PC-9 (cell line): ENCODE data around the gene ALG6. TPM values are rescaled to one million over a fixed set of nuclear protein-coding genes. Genes with fewer than 3 reads are reported as not detected.

Source experiments
- BruUV-seq: library from RNA; stranded (reverse); fragments of 400-500 nt; replicated peaks from 2 replicates; lab custom pipeline; 2021; lab: Mats Ljungman, UMichigan
- CTCF ChIA-PET: fragments of 300-600 bp; sonication (Branson Sonifier 250); formaldehyde crosslinking; loops from one replicate; lab custom pipeline; 2022; ENCODE audit warnings: antibody characterized with exemption; lab: Charles Lee
- POLR2A ChIA-PET: fragments of 300-600 bp; sonication (Branson Sonifier 250); formaldehyde crosslinking; loops from one replicate; lab custom pipeline; 2022; ENCODE audit warnings: antibody characterized with exemption; ENCODE audit not compliant: unreplicated experiment; lab: Charles Lee
- DNase-seq, 2 experiments: peaks; one replicate each; pipeline versions ENCODE4 v3.0.0 to v3.0.0-alpha.2; 2015 to 2022; ENCODE audit warnings: mixed read lengths in 1 of 2
- H2AFZ ChIP-seq: fragments of 200-600 bp; sonication (generic); 2 replicates; pipeline ENCODE4 v1.8.1; 2017; ENCODE audit warnings: antibody characterized with exemption
- H3F3A ChIP-seq: fragments of 200-600 bp; sonication (generic); 2 replicates; pipeline ENCODE4 v1.8.1; 2017; ENCODE audit warnings: antibody characterized with exemption, mild to moderate bottlenecking, low read depth; ENCODE audit not compliant: insufficient read depth
- H3K27ac ChIP-seq: fragments of 200-600 bp; sonication (generic); 2 replicates; pipeline ENCODE4 v1.6.1; 2016; ENCODE audit warnings: mixed run types
- H3K27me3 ChIP-seq: fragments of 200-600 bp; sonication (generic); 2 replicates; pipeline ENCODE4 v1.6.1; 2016; ENCODE audit warnings: low read depth, mixed run types; ENCODE audit not compliant: insufficient read depth
- H3K36me3 ChIP-seq: fragments of 200-600 bp; sonication (generic); 2 replicates; pipeline ENCODE4 v1.6.1; 2016; ENCODE audit warnings: low read depth, mixed run types
- H3K4me1 ChIP-seq: fragments of 200-600 bp; sonication (generic); replicated peaks from 2 replicates; pipeline ENCODE4 v1.6.1; 2016; ENCODE audit warnings: mixed run types; ENCODE audit not compliant: insufficient read depth
- H3K4me2 ChIP-seq: fragments of 200-600 bp; sonication (generic); 2 replicates; pipeline ENCODE4 v1.6.1; 2017; ENCODE audit warnings: mixed run types
- H3K4me3 ChIP-seq: fragments of 200-600 bp; sonication (generic); 2 replicates; pipeline ENCODE4 v1.6.1; 2016; ENCODE audit warnings: mixed run types
- H3K79me2 ChIP-seq: fragments of 200-600 bp; sonication (generic); 2 replicates; pipeline ENCODE4 v1.6.1; 2017; ENCODE audit warnings: low read depth, mixed run types
- H3K9me2 ChIP-seq: fragments of 200-600 bp; sonication (generic); 2 replicates; pipeline ENCODE4 v1.8.1; 2017; ENCODE audit warnings: mild to moderate bottlenecking; ENCODE audit not compliant: insufficient read depth
- H3K9me3 ChIP-seq: fragments of 200-600 bp; sonication (generic); 2 replicates; pipeline ENCODE4 v1.8.1; 2016; ENCODE audit warnings: low read depth; ENCODE audit not compliant: insufficient read depth
- H4K20me1 ChIP-seq: fragments of 200-600 bp; sonication (generic); 2 replicates; pipeline ENCODE4 v1.8.1; 2017; ENCODE audit not compliant: insufficient read depth
- EZH2 ChIP-seq: fragments of 200-600 bp; sonication (generic); IDR thresholded peaks from 2 replicates; pipeline ENCODE4 v1.8.0; 2017; ENCODE audit warnings: antibody characterized with exemption, low read depth
- intact Hi-C: fragments of 100-400 bp; cut with micrococcal nuclease; formaldehyde crosslinking; loops from one replicate; pipeline ENCODE4 v1.10.0; 2022; ENCODE audit not compliant: unreplicated experiment
- total RNA-seq: library from RNA; stranded (reverse); gene quantifications from 2 replicates; pipeline ENCODE4 v1.2.3, GENCODE V29; 2021
- TF ChIP-seq, protein P1 (sequence below): fragments of 200-600 bp; sonication (generic); conservative IDR thresholded peaks from 2 replicates; pipeline ENCODE4 v1.6.1; 2017; ENCODE audit warnings: mixed run types, antibody characterized with exemption, mild to moderate bottlenecking, moderate library complexity

ALG6 gene
- total RNA-seq, 1 experiment from 2014 or later: 14.7 TPM

DNA sequence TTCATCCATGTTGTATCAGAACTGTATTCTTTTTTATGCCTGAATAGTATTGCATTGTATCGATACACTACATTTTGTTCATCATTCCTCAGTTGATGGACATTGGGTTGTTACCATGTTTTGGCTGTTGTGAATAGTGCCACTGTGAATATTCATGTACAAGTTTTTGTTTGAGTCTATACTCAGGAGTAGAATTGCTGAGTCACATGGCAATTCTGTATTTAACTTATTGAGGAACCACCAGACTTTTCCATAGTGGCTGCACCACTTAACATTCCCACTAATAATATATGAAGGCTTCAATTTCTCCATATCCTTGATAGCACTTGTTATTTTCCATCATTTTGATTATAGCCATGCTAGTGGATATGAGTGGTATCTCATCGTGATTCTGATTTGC, 56.2 kb downstream of the ALG6 start:
- no peak overlapping the region for H2AFZ ChIP-seq
- ChIA-PET CTCF (no interaction called here), POLR2A (no interaction called here)
- no peaks in the 10 kb centered on the region for H3K27me3 ChIP-seq
- BruUV-seq: no TSS peak
- no peak for TF ChIP-seq EZH2
- no peaks in the 10 kb centered on the region for H3F3A ChIP-seq
- no peaks in the 10 kb centered on the region for H3K9me3 ChIP-seq
- no peaks in the 10 kb centered on the region for H3K36me3 ChIP-seq
- no peaks in the 10 kb centered on the region for H3K4me1 ChIP-seq
- H3K9me2 ChIP-seq: no peaks in the 10 kb centered on the region
- no peak for DNase-seq
- H3K4me3 ChIP-seq: no peak overlapping the region
- H4K20me1 ChIP-seq: no peaks in the 10 kb centered on the region
- no peaks in the 10 kb centered on the region for H3K79me2 ChIP-seq
- no peak overlapping the region for H3K4me2 ChIP-seq
- H3K27ac ChIP-seq: no peak overlapping the region
- intact Hi-C loops: no loop called here

DNA sequence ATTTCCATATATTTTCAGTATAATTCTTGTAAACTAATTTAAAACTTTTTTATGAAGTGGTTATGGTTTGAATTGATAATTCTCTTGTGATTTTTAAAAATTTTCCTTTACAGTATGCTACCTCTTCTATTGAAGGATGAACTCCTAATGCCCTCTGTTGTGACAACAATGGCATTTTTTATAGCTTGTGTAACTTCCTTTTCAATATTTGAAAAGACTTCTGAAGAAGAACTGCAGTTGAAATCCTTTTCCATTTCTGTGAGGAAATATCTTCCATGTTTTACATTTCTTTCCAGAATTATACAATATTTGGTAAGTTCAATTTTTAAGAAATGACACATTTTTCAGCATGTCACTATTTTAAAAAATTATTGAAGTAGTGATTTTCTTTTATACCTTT, 61.4 kb downstream of the ALG6 start:
- no peaks in the 10 kb centered on the region for H3F3A ChIP-seq
- no TSS peak for BruUV-seq
- no peaks in the 10 kb centered on the region for H3K79me2 ChIP-seq
- H3K27ac ChIP-seq: no peak overlapping the region
- H2AFZ ChIP-seq: no peak overlapping the region
- no peaks in the 10 kb centered on the region for H3K27me3 ChIP-seq
- no peak overlapping the region for H3K4me2 ChIP-seq
- no peaks in the 10 kb centered on the region for H3K36me3 ChIP-seq
- no peak for DNase-seq
- no peaks in the 10 kb centered on the region for H3K4me1 ChIP-seq
- no peak overlapping the region for H3K4me3 ChIP-seq
- ChIA-PET CTCF (interaction anchor here (0.6 kb wide), 1 partner anchor 222 kb away, joined by 4 read pairs; no protein-coding TSS in a partner anchor), POLR2A (no interaction called here)
- H3K9me2 ChIP-seq: no peaks in the 10 kb centered on the region
- no peak for TF ChIP-seq EZH2
- TF ChIP-seq, protein P1, sequence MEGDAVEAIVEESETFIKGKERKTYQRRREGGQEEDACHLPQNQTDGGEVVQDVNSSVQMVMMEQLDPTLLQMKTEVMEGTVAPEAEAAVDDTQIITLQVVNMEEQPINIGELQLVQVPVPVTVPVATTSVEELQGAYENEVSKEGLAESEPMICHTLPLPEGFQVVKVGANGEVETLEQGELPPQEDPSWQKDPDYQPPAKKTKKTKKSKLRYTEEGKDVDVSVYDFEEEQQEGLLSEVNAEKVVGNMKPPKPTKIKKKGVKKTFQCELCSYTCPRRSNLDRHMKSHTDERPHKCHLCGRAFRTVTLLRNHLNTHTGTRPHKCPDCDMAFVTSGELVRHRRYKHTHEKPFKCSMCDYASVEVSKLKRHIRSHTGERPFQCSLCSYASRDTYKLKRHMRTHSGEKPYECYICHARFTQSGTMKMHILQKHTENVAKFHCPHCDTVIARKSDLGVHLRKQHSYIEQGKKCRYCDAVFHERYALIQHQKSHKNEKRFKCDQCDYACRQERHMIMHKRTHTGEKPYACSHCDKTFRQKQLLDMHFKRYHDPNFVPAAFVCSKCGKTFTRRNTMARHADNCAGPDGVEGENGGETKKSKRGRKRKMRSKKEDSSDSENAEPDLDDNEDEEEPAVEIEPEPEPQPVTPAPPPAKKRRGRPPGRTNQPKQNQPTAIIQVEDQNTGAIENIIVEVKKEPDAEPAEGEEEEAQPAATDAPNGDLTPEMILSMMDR: no peak
- intact Hi-C loops: no loop called here
- no peaks in the 10 kb centered on the region for H4K20me1 ChIP-seq
- H3K9me3 ChIP-seq: peaks cover 6% of the 10 kb centered on the region; the same call in 1 of the 2 replicates

DNA sequence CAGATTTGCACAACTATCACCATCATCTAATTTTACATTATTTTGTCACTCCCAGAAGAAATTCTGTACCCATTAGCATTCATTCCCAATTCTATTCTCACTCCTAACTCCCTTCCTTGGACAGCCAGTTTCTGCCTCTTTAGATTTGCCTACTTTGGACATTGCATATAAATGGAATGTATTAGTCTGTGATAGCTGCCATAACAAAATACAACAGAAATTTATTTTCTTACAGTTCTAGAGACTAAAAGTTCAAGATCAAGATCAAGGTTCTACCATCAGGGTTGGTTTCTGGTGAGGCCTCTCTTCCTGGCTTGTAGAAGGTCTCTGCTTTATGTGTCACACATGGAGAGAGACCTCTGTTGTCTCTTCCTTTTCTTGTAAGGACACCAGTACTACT, 61.9 kb downstream of the ALG6 start:
- CTCF ChIA-PET: no interaction called here
- no peak for DNase-seq
- Histone ChIP-seq H3F3A (no peaks in the 10 kb centered on the region), H3K9me3 (peaks cover 6% of the 10 kb centered on the region; the same call in 1 of the 2 replicates), H3K4me2 (no peak overlapping the region), H3K27me3 (no peaks in the 10 kb centered on the region), H4K20me1 (no peaks in the 10 kb centered on the region), H3K36me3 (no peaks in the 10 kb centered on the region), H3K27ac (no peak overlapping the region), H3K9me2 (no peaks in the 10 kb centered on the region), H3K79me2 (no peaks in the 10 kb centered on the region), H2AFZ (no peak overlapping the region), H3K4me3 (no peak overlapping the region), H3K4me1 (no peaks in the 10 kb centered on the region)
- intact Hi-C loops: no loop called here
- TF ChIP-seq, protein P1: no peak
- TF ChIP-seq EZH2: no peak
- POLR2A ChIA-PET: no interaction called here
- no TSS peak for BruUV-seq

DNA sequence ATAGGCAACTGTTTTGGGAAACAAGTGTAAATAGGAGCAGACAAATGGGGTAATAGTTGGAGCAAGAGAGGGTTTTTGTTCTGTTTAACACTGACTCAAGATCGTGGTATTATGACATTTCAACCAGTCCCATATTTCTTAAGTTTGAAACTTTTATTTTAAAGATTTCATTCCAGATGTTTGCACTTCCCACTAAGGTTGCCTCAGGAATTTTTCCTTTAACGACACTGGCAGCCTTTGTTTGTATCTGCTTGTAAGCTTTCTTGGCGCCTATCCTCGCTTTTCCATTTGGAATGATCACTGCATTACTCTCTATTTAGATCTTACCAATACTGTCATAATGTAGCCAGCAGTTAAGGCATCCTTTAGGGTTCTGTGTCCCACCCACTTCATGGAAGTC, 67.7 kb downstream of the ALG6 start:
- Histone ChIP-seq H3K36me3 (no peaks in the 10 kb centered on the region), H3K9me3 (peaks cover 3% of the 10 kb centered on the region; the same call in 1 of the 2 replicates), H3F3A (no peaks in the 10 kb centered on the region), H3K4me2 (no peak overlapping the region), H4K20me1 (no peaks in the 10 kb centered on the region), H3K9me2 (no peaks in the 10 kb centered on the region), H3K4me1 (no peaks in the 10 kb centered on the region), H3K27me3 (no peaks in the 10 kb centered on the region), H3K79me2 (no peaks in the 10 kb centered on the region), H3K27ac (no peak overlapping the region), H3K4me3 (no peak overlapping the region), H2AFZ (no peak overlapping the region)
- no peak for DNase-seq
- no TSS peak for BruUV-seq
- CTCF ChIA-PET: no interaction called here
- no peak for TF ChIP-seq EZH2
- TF ChIP-seq, protein P1: no peak
- POLR2A ChIA-PET: no interaction called here
- intact Hi-C loops: no loop called here
